ENCODE results near the gene ECE2.

DNA sequence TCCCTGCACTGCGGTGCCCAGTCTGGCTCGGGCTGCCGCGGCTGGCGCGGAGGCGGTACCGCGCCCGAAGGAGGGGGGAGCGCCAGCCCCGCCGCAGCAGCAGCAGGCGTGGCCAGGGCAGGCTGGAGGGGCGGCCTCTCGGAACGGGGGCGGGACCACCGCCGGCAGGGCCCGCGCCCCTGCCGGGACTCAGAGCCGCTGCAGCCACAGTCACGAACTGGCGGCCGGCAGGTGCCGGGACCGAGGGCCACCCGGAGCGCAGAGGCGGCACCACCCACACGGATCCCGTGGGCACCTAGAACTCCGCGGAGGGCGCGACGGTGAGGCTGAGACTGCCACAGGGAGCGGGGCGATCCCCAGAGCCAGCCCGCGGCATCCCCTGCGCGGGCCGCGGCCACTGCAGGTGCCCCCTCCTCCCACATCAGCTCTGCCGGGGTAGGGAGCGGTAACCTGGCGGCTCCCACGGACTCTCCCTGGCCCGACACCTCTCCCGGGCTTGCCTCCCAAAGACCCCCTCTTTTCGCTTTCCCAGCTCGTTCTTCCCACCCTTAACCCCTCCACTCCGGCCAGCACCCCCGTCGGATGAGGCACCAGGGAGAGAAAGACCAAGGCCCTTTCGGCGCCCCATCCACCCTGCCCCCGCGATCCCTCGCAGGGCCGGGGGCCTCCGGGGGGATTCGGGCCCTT, 46.3 kb upstream of the ECE2 start, which contains the start of gene VWA5B2:
- TF ChIP-seq, protein P1, sequence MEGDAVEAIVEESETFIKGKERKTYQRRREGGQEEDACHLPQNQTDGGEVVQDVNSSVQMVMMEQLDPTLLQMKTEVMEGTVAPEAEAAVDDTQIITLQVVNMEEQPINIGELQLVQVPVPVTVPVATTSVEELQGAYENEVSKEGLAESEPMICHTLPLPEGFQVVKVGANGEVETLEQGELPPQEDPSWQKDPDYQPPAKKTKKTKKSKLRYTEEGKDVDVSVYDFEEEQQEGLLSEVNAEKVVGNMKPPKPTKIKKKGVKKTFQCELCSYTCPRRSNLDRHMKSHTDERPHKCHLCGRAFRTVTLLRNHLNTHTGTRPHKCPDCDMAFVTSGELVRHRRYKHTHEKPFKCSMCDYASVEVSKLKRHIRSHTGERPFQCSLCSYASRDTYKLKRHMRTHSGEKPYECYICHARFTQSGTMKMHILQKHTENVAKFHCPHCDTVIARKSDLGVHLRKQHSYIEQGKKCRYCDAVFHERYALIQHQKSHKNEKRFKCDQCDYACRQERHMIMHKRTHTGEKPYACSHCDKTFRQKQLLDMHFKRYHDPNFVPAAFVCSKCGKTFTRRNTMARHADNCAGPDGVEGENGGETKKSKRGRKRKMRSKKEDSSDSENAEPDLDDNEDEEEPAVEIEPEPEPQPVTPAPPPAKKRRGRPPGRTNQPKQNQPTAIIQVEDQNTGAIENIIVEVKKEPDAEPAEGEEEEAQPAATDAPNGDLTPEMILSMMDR (IDR thresholded peaks at IDR 0.05 in 8 of 11, conservative IDR thresholded peaks at IDR 0.05 in 3 of 11), result peak in 9 of 11 experiments; percentile 5 to 60 (median 42)
- TF ChIP-seq POLR2AphosphoS5 (IDR thresholded peaks at IDR 0.05), result peak in 2 of 3 donors; percentile 30 to 37
